ENCODE measurements around the gene EFNA1.
"Not testable (repeated sequence)": the region's sequence is repeated elsewhere in the genome, so short reads cannot be mapped to it uniquely, and the experiment has no call there.

The EFNA1 gene

DNA sequence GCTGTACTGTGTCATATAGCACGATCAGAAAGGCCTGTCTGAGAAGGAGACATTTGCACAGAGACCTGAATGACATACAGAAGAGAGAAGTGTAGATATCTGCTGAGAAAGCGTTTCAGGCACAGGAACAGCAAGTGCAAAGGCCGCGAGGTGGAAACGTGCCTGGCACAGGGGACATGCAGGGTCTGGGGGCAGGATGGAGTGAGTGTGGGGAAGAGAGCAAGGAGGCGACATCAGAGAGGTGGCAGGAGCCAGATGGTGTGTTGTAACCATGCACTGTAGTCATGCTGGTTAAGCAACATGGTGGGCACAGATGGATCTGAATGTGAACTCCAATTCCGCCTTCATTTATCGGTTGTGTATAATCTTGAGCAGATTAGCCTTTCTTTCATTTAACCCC is 32.5 kb downstream of the EFNA1 start:
- no peak for DNase-seq

DNA sequence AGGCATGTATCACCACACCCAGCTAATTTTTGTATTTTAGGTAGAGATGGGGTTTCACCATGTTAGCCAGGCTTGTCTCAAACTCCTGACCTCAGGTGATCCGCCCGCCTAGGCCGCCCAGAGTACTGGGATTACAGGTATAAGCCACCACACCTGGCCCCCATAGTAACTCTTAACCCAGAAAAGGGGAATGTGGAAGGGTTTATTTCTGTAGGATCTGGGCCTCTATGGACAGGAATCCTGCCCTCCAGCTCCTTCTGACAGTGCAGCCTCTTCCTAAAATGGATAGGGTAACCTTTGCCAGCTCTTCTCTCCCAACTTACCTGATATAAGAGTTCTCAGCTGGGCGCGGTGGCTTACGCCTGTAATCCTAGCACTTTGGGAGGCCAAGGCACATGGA is 35.0 kb downstream of the EFNA1 start:
- not testable (repeated sequence) for DNase-seq

GRCh38 chr1:155163785-155164184 is 36.1 kb downstream of the EFNA1 start:
- DNase-seq = not testable (repeated sequence)

DNA sequence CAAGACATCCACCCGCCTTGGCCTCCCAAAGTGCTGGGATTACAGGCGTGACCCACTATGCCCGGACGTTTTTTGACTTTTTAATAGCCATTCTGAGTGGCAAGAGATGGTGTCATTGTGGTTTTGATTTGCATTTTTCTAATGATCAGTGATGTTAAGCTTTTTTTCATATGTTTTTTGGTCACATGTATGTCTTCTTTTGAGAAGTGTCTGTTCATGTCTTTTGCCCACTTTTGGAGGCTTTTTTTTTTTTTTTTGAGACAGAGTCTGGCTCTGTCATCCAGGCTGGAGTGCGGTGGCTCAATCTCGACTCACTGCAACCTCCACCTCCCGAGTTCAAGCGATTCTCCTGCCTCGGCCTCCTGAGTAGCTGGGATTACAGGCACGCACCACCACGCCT is 36.9 kb downstream of the EFNA1 start:
- not testable (repeated sequence) for DNase-seq

- peak; percentile 48 for DNase-seq
These were observed 38.4 kb downstream of the EFNA1 start for GRCh38 chr1:155166051-155166470.

DNA sequence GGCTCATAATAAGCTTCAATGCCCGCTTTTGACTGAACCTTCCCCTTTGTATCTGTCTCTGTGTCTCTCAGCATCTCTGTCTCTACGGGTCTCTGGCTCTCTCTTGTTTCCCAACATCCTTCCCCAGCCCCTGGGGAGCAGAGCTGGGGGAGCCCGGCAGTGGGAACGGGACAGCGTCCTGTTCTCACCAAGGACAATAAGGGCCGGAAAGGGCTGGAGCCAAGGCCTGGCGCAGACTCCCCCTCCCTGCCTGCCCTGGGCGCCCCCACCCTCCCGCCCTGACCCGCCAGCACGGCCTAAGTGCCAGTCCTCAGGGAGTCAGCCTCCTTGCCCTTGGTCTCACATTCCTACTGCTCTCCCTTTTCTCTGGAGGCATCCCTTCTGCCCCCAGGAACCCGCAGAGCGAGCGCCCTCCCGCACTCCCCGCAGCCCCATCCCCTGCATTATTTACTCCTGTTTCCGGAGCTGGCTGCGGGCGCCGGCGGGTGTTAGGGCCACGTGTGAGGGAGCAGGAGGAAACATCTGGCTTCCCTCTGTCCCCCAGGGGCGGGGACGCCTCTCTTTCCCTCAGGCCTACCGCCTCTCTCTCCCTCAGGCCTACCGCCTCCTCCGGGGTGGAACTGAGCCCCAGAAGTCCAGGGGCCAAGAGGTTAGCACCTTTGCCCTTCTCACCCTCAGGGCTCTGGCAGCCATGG is 38.9 kb downstream of the EFNA1 start:
- DNase-seq = peak; percentile 47

DNA sequence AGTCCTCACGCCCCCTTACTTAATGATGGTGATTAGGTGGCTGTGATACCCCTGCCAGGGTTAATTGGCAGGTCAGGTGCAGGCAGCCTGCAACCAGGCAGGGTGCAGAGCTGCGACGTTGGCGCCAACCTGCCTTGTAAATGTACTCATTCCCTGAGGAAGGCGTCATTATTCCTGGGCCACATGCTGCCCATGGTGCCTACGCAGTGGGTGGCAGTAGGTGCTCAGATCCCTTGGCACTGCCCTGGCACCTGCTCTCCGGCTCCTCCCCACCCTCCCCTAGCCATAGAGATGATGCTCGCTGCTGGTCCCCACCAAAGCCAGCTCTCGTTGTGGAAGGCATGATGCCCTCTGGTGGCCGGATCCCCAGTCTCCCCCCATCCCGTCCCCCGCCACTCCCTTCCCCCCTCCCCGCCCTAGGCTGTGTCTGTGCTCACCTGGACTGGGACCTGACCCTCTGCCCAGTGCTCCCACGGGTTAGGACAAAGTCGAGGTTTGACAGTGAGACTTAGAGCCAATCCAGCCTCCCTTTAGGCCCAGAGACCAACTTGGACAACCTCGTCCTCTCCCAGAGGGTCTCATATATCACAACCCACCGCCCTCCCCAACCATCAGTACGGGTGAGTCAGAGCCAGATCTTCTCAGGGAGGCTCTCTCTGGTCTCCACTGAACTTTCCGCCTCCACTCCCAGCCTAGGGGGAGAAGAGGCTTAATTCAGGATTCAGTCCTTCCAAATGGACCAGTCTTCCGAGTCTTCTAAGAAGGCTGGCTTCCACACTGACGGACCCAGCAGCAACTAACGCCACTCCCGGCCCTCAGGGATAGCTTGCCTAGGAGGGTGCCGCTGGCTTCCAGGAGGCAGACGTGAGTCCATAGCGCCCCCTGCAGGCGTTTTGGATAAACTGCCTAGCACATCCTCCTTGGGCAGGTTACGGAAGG is 39.8 kb downstream of the EFNA1 start:
- DNase-seq = peak; percentile 98

GRCh38 chr1:155168105-155168445 is 40.4 kb downstream of the EFNA1 start:
- DNase-seq = not testable (repeated sequence)

- peak; percentile 47 for DNase-seq
These were observed 41.0 kb downstream of the EFNA1 start for GRCh38 chr1:155168456-155169210.

DNA sequence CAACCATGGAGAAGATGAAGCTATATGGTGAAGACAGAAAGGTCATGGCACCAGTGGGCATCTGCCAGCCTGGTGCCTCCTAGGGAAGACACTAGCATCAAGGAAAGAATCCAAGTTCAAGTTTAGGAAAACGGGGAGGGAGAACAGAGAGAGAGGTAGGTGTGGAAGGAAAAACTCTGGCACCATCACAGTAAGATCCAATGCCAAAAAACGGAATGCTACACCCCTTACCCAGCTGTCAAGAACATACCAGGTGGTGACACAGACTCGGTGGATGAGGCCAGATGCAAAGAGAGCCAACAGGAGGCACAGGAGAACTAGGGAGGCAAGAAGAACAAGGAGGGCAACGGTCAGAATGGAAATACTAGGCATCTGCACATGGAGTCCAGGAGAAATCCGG is 41.9 kb downstream of the EFNA1 start:
- peak; percentile 35 for DNase-seq

GRCh38 chr1:155170101-155170785 is 42.6 kb downstream of the EFNA1 start:
- peak; percentile 35 for DNase-seq

DNA sequence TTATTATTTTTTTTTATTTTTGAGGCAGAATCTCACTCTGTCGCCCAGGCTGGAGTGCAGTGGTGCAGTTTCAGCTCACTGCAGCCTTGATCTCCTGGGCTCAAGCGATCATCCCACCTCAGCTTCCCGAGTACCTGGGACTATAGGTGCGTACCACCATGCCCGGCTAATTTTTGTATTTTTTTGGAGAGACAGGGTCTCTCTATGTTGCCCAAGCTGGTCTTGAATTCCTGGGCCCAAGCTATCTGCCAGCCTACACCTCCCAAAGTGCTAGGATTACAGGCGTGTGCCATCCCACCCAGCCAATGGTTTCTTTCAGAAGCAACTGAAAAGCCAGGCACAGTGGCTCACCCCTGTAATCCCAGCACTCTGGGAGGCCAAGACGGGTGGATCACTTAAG is 43.1 kb downstream of the EFNA1 start:
- DNase-seq = peak; percentile 33

DNA sequence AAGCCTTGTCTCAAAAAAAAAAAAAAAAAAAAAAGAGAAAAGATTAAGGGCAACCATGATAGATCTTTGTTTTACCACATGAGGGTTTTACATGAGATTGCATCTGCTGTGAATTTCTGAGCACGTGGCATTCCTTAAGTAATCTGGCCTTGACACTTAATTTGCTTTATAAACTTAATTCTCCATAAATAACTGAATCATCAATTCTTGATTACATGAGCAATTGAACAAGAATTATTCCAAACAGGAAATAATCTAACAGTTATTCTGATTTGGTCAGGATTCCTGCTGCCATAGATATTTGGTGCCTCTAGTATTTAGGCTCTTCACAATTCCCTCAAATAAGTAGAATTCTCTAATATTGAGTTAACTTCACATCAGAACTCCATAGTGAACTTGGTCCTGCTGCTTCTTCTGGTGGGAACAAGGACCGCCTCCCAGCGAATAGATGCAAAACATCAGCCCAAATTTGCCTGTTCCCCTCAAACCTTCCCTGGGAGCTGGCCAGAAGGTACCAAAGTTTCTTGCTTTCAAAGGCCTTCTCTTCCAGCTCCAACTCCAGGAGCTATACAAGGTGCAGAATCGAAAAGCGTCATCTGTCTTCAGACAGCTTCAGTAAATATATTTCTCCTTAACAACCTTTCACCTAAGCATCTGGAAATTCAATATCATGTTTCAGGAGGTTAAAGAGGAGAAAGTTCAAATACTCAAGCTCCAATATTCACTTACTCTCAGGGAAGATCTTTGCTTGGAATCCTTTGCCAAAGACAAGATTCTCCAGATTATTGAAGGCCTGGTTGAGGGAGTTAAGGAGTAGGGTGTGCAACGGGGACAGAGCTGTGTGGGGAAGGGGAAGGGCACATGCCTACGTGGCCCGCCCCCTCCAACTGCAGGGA is 44.4 kb downstream of the EFNA1 start:
- DNase-seq = peak; percentile 45

GRCh38 chr1:155172732-155173477 is 45.2 kb downstream of the EFNA1 start, which contains the start of gene KRTCAP2:
TSS of gene KRTCAP2 (minus strand) at chr1:155173304. CDS start at chr1:155173224, 80 bp downstream.
- peak; percentile 97 for DNase-seq

DNA sequence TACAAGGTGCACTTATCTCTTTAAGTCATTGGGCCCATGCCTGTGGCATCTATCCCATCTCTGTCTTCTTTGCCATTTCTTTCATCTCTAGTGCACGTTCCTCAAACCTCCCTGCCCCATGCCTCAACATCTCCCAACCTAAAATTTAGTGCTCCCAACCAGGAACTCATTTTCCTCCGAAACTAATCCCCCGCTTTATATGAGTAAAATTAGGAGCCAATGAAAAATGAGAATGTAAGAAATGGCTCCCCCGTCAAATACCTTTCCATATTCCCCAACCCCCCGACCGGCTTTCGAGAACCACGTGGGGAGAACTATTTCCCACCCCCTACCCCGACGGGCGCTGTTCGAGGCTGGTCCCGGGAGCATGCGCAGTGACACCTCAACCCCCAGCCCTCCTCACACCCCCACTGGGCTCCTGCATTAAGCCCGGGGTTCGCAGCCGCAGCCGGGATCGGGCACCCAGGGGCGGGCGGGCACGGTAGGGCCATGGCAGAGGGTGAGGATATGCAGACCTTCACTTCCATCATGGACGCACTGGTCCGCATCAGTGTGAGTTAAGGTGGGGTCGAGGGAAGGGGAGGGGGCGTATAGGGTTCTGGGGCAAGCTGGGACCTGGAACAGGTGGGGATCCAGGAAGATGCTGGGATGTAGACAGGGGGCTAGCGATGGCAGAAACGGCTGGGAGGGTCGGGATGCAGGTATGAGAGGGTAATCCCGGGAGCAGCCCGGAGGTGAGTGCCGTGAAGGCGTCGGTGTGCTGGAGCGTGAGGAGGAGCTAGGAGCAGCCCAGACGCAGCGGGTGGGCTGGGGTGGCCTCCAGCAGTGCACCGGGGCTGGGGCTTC is 46.0 kb downstream of the EFNA1 start, which contains the start of gene TRIM46:
Gene TRIM46 (plus strand): TSS at position 372 of the 846 bp plus-strand sequence. CDS start 118 bp downstream, at position 490.
- peak; percentile 85 for DNase-seq

DNA sequence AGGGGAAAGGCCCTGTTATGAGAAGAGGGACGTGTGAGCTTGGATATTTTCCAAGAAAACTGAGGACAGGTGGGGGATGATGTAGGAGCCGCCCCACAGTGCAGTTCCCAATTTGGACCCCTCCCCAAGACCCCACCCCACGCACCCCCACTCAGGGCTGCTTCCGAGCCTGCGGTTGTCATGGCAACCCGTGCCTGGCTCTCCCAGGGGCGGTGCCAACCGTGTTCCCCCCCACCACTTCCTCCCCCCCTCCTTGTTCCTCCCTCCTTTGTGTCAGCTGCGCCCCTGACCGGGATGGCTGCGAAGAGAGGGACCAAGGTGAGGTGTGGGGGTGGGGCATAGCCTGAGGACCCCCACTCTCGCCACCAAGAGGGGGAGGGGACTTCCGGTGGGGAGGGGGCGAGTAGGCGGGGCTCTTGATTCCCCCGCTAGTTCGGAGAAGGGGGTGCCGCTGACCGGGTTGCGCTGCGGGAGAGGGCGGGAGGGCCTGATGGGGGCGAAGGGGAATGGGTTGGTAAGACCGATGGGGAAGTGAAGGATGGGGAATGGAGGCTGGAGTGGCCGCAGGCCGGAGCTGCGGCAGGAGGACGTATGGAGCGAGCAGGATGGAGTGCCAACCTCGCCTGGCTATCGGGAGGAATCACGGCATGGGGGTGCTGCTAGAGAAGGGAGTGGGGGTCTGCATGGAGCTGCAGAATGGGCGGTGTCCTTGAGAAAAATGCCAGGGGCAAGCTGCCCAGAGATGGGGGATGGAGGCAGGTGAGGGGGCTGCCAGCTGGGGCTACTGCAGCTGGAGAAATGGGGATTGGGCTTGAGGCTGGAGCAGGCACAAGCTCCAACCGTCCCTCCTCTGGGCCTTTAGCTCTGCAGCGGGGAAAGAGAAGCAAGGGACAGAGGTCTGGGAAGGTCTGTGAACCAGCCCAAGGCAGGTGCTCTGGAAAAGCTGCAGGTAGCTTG is 46.9 kb downstream of the EFNA1 start:
- peak; percentile 72 for DNase-seq

- peak; percentile 53 for DNase-seq
These were observed 47.7 kb downstream of the EFNA1 start for GRCh38 chr1:155175281-155175926.

GRCh38 chr1:155175927-155176371 is 48.3 kb downstream of the EFNA1 start:
- peak; percentile 62 for DNase-seq
